Activated CD4-positive, CD25-positive, alpha-beta regulatory T cell treated with anti-CD3 and anti-CD28 coated beads, Interleukin-2, amount 50 U/mL, for 24 hours (primary cell): ENCODE data around the gene RNU11.
"Not testable (repeated sequence)": the region's sequence is repeated elsewhere in the genome, so short reads cannot be mapped to it uniquely, and the experiment has no call there.

Experiments used
- ATAC-seq, 2 donors: fragments of 150-1000 bp; cut with Tn5 transposase; one replicate each; pipeline ENCODE4 v1.10.0; 2021; ENCODE audit warnings: mild to moderate bottlenecking in 1 of 2, moderate library complexity in 1 of 2

Gene RNU11

DNA sequence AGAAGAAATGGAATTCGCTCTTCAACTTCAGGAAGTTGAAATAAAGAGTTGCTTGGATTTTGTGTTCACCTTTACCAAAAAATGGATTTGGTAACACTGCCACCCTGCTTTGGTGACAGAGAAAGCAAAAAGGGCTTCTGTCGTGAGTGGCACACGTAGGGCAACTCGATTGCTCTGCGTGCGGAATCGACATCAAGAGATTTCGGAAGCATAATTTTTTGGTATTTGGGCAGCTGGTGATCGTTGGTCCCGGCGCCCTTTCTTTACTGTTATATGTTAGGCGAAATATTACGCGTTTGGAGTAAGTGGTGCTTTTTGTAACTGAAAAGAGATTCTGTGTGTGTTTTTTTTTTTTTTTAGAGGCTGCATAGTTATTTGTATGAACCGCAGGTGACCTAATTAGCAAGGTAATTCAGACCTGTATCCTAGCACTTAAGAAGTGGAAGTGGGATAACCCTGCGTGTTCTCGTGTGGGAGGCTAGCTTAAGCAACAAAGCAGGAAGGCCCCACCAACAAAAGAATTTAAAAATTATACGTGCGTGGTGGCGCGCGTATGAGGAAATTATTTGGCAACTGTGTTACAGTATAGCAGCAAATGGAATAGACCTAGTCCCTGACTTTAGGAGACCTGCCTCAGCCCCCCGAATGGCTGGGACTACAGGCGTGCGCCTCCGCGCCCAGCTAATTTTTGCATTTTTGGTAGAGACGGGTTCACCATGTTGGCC lies at the start of gene RNU11:
Gene RNU11, plus strand, starts transcription at position 127 of the 725 bp plus-strand sequence.
- peak; percentile 78 for ATAC-seq

DNA sequence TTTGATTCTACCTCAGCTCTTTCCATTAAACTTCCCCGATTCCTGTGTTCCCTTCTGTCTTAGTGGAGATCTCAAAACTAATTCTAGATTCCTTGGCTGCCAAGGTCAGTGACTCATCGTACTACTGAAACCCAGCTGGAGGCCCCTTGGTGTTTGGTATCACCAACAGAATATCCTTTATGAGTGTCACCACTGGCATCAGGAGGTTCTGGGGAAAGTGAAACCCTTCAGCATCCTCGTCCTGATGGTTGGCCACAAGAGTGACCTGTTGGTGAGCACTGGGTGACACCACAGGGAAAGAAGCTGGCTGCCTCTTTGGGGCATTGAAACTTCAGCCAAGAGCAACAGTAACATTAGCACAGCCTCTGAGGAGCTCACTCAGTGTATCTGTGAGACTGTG lies 46.7 kb upstream of the RNU11 start:
- ATAC-seq: peak in 1 of 2 donors; percentile 17

DNA sequence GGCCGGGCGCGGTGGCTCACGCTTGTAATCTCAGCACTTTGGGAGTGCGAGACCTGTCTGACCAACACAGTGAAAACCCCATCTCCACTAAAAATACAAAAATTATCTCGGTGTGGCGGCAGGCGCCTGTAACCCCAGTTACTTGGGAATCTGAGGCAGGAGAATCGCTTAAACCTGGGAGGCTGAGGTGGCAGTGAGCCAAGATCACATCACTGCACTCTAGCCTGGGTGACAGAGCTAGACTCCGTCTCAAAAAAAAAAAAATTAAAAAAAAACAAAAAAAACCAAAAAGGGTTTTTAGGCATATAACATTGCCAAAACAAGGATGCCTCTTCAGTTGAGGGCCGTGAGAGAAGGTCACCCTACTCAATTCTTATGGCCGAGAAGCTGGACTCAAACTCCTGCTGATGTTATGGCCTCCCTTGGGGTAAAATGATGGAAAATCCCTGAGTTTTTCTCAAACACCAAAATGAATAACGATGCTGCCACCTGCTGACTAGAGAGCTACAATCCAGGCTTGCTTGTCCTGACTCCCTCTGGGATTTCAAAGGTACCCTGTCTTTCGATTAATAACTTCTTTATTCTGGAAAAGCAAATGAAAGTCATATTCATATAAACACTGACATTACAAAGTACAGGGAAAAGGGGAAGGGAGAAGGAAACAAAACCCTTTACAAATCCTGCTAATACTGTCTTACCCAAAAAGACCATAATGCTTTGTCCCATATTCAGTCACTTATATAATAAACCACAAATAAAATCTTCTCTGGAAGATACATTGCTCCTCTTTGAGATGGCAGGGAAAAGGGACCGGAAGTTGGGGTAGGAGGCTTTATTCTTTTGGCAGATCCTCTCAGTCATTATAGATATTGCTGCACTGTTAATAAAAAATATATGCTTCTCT lies 45.6 kb upstream of the RNU11 start:
- ATAC-seq: no peak

DNA sequence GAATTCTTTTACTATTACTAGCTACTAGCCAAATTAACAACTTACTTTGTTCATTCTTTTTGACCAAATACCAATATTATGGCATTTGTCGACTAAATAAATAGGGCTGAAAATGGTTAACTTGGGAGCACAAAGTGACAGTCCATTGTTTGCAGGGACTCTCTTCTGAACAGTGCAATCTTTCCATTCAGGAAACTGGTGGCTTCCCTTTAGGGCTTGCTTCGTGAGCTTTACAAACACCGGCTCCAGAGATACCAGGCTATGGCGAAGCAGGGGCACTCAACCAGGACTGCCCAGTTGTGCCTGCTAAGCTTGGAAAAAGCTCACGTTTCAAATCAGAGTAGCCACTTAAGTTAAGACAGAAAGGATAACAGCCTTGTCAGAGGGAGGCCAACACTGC lies 44.0 kb upstream of the RNU11 start:
- no peak for ATAC-seq

DNA sequence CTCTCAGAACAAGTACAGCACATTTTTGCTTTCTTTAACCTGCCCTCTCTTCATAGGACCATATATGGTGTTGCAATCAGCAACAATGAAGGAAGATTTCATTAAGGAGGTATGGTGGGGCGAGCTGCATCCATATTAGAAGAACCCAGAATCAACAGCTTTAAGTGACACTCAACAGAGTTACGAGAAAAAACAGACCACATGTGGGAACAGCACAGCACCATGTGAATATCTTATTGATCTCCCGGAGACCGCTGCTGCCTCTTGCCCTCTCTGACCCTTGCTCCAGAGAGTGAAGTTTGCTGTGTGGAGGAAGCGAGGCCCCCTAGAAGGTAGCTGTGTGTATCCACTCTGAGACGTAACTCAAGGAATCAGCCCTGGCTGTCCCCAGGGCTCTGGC lies 43.4 kb upstream of the RNU11 start:
- no peak for ATAC-seq

DNA sequence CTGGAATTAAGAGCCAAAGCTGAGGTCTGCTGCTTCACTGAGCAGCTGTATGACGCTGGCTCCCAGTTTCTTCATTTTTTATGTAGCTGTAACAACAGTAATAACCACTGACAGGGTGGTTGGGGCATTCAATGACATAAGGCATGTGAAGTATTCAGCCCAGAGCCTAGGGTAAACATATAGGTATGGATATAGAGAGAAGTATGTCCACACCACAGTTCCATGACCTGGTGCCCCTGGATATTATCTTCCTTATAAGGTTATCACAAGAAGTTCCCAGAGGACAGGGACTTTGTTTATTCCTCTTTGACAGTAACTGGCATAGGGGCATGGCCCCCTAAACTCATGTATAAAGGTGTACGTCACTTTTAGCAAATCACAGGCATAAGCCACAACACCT lies 41.6 kb upstream of the RNU11 start:
- ATAC-seq: no peak

DNA sequence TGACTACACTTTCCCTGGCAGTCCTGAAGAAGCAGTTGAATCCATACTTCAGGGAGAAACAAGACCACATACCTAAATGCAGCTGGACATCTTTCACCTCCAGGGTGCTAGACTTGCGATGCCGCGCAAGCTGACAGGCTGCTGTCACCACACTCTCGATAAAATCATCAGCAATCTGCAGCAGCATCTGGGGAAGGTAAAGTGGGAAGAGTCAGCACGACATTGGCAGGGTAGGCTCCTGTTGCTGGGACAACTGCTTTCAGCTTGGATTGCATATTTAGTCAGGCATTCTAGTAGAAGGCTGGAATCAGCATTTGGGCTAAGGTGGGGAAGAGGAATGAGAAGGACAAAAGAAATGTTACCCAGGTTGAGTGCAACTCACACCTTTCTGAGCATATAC lies 35.2 kb upstream of the RNU11 start:
- ATAC-seq: no peak

DNA sequence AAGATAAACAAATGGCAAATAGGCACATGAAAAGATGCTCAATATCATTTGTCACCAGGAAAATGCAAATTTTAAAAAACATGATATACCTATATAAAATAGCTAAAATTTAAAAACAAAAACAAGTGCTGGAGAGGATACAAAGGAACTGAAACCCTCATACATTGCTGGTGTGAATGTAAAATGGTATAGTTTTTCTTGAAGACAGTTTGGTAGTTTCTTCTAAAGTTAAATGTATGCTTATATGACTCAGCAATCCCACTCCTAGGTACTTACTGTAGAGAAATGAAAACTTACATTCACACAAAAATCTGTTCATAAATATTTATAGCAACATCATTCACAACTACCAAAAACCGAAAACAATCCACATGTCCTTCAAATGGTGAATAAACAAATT lies 16.7 kb upstream of the RNU11 start:
- ATAC-seq: no peak

DNA sequence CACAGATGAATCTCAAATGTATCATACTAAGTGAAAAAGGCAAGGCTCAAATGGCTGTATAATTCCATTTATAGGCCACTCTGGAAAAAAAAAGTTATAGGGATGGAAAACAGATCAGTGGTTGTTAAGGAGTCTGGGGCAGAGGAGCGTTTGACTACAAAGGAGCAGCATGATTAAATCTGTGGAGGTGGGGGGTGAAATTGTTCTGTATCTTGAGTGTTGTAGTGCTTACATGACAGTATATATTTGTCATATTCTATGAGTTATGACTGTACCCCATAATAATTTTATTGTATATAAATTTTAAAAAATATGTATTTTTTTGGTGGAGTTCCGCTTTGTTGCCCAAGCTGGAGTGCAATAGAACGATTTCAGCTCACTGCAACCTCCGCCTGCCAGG lies 15.8 kb upstream of the RNU11 start:
- no peak for ATAC-seq

DNA sequence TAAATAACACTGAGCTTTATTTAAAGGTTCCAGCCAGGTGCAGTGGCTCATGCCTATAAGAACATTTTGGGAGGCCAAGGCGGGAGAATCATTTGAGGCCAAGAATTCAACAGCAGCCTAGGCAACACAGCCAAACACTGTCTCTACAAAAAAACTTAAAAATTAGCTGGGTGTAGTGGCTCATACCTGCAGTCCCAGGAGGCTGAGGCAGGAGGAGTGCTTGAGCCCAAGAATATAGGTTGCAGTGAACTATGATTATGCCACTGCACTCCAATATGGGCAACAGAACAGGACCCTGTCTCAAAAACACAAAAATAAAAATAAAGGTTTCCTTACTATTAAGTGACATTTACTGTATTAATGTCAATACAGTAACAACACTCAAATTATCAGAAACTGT lies 7.6 kb upstream of the RNU11 start:
- no peak for ATAC-seq

DNA sequence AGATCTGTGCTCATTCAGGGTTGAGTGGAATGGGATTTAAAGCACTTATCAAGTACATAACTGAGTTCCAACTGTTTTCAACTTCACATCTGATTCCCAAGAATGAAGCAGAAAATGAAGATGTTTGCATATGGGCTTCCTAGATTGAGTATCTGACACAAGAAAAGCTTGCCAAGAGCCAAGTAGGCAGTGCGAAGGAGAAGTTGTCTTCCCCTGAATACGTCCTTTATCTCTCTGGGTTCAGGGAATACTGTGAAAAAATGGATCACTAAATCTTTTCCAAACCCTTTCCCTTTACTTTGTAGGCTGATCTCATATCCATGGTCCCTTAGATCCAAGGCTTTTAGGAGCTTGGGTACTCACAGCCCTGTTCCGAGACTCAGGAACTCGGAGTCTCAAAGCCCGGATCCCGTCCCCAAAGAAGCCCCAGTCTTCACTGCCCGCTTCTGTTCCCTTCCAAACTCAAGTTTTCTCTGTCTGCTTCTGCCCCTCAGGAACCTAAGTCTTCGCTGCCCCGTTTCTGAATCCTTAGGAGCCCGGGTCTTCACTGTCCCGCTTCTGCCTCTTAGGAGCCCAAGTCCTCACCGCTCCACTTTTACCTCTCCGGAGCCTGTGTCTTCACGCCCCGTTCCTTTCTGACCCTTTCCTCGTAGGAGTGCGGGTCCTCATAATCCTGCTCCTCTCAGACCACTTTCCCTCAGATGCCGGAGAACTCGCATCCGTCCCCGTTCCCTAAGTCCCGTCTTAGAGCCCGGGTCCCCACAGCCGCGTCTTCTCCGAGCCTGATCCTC lies 6.1 kb upstream of the RNU11 start:
- ATAC-seq: peak; percentile 2 to 15

DNA sequence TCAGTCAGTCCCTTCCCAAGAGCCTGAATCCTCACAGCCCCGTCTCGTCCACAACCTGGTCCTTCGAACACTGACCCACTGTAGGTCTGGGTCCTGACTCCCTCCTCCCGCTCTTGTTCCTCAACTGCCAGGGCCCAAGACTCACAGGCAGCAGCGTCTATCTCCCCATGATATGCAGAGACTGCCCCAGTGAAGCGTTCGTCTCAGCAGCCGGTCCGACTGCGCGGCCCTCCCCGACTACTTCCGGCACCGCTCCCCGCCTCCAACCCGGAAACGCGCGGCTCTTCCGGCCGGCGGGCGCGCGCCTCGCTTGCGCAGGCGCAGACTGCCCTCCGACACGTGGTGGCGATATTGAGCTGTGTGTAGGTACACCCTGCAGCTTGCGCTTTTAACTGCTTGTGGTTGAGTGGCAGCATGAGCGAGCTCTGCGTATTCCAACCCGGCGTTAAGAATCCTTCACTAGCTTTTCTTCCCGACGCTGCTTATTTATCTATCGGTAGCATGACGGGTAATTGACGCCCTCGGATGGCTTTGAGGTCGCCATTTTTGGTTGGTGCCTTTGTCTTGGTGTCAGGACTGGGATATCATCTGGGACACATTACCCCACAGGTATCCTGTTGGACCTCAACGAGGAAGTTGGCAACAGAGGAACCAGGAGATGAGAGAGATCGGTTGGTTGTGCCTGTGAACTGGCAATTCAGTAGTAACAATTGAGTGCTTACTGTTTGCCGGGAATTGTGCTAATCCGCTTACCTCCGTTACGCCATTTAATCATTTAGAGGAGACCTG lies 5.4 kb upstream of the RNU11 start, which contains the start of gene TAF12:
Gene TAF12, minus strand, starts transcription at position 221 of the 789 bp plus-strand sequence. CDS start 20,986 bp downstream, outside the sequence.
- peak; percentile 89 for ATAC-seq

DNA sequence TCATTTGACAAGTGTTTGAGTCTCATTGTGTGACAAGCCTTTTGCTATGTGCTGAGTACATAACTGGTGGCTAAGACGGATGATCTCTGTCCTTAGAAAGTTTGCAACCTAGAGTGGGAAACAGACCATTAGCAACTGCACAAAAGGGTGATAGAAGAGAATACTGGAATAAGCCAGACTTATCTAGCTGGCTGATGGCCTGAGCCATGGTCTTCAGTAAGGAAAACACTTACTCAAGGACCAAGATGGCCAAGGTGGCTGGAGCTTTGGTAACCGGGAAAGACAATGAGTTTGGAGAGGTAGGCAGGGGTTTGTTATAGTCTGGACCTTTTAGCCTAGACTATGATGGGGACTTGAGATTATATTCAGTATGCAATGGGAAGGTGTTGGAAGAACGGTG lies 3.9 kb upstream of the RNU11 start:
- ATAC-seq: no peak

DNA sequence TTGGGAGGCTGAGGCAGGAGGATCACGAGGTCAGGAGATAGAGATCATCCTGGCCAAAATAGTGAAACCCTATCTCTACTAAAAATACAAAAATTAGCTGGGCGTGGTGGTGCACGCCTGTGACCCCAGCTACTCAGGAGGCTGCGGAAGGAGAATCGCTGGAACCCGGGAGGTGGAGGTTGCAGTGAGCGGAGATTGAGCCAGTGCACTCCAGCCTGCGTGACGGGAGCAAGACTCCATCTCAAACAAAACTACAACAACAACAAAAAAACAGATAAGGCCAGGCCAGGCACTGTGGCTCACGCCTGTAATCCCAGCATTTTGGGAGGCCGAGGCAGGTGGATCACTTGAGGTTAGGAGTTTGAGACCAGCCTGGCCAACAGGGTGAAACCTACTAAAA lies 3.0 kb upstream of the RNU11 start:
- ATAC-seq: not testable (repeated sequence)

DNA sequence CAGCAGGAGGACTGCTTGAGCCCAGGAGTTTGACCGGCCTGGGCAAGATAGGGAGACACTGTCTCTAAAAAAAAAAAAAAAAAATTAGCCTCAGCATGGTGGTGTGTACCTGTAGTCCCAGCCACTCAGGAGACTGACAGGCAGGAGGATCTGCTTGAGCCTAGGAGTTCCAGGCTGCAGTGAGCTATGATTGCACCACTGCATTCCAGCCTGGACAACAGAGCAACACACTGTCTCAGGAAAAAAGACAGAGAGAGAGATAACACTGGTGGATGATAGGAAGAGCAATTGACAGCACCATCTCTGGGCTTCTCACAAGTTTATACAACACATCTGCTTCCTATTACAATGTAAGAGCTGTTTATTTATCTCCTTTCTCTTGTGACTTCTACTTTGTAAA lies 2.4 kb upstream of the RNU11 start:
- no peak for ATAC-seq

DNA sequence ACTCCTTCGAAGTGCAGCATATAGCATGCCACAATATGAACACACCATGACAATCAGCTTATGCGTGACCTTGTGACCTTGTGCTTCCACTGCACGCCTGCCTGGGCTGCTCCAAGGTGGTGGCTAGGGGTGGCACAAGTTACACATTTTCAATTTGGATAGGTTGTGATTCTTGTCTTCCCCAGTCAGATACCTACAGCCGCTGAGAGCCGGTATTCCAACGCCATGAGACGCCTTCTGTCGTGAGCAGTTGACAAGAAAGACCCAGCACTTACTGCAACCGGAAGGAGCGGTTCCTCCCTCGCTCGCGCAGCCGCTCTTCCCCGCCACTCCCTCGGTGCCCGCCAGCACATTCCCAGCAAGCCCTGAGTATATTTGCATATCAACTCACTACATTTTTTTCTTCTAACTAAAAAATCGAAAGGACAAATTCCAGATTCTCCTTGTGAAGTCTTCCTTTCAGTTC lies 359 bp upstream of the RNU11 start:
- peak; percentile 68 to 69 for ATAC-seq

DNA sequence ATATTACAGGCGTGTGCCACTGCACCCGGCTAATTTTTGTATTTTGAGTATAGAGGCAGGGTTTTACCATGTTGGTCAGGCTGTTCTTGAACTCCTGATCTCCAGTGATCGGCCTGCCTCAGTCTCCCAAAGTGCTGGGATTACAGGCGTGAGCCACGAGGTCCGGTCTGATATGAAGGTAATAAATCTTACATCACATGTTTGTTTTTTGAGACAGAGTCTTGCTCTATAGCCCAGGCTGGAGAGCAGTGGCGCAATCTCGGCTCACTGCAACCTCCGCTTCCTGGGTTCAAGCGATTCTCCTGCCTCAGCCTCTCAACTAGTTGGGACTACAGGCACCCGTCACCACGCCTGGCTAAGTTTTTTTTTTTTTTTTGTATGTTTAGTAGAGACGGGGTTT lies 4.7 kb downstream of the RNU11 start:
- ATAC-seq: not testable (repeated sequence)

DNA sequence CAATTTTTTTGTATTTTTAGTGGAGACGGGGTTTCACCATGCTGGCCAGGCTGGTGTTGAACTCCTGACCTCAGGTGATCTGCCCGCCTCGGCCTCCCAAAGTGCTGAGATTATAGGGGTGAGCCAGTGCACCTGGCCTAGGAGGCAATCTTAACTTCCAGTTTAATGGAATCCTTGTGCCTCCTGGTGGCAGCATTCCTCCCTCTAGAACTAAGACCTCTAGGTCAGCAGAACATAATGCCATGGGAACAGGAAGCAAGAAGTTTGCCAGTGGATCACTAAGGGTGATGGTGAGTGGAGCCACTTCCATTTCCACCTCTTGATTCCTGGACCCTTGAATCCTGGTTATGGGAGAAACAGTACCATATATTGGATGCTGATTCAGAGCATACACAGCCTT lies 5.5 kb downstream of the RNU11 start:
- not testable (repeated sequence) for ATAC-seq

DNA sequence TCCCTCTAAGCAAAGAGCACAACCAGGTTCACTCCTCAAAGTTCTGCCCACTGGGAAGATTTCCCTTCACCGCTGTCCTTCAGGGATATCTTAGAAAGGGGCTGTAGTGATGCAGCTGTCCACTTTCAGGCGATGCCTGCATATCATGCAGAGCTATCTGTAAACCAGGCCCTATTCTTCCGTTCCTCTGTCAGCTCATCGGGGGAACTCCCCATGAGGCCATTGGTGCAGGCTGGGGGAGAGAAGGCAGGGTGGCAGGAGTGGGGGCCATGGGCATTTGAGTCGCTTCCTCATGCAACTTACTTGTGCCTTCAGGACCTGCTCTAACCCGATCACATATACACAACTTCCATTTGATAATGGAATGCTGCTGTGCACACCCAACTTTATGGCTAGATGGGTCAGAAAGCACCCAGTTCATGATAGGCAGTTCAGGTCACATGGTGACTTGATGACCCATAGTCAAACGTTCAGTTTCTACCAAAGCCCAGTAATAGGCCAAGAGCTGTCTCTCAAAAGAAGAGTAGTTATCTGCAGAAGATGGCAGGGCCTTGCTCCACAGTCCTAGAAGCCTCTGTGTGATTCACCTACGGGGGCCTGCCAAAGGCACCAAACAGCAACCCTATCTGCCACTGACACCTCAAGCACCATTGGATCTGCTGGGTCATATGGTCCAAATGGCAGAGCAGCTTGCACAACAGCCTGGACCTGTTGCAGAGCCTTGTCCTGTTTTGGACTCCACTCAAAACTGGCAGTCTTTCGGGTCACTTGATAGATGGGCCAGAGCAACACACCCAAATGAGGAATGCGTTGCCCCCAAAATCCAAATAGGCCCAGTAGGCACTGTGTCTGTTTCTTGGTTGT lies 7.3 kb downstream of the RNU11 start:
- ATAC-seq: not testable (repeated sequence)

DNA sequence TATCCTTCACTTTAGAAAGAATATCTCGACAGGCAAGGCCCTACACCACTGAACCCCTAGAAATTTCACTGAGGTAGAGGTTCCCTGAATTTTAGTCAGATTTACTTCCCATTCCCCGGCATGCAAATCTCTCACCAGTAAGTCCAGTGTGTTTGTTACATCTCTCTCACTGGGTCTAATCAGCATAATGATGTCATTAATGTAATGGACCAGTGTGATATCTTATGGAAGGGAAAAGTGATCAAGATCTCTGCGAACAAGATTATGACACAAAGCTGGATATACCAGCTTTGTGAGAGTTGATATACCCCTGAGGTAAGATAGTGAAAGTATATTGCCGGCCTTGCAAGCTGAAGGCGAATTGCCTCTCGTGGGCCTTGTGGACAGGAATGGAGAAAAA lies 7.9 kb downstream of the RNU11 start:
- ATAC-seq: no peak

DNA sequence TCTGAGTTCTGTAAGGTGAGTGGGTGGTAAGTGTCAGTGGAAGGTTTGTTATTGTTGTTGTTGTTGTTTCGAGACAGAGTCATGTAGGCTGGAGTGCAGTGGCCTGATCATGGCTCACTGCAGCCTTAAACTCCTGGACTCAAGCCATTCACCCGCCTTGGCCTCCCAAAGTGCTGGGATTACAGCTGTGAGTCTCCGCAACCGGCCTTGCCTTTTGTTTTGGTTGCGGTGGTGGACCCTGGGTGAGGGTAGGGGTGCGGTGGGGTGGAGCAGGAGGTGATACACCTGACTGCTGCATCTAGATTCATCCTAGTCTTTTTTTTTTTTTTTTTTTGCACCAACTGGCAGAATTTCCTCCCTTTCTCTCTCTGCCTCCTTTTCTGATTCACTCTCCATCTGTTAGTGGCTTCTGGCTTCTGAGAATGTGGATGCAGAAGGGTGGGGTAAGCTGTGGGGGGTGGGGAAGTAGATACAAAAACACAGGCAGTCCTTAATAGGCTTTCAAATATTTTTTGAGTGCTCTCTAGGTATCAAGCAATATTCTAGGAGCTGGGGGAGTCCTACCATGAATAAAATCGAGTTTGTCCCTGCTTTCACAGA lies 15.6 kb downstream of the RNU11 start:
- ATAC-seq: no peak
